ENCODE data around the gene RPL6.
"Not testable (repeated sequence)": the region's sequence is repeated elsewhere in the genome, so short reads cannot be mapped to it uniquely, and the experiment has no call there.

Gene RPL6

GRCh38 chr12:112419297-112420133 lies 10.1 kb upstream of the RPL6 start:
- no peak for DNase-seq (ENCODE audit: low spot score)

- DNase-seq (ENCODE audit: low spot score) = peak; percentile 77
Observed at GRCh38 chr12:112418608-112419296, 9.3 kb upstream of the RPL6 start, which contains the start of gene PTPN11. Gene PTPN11, plus strand, starts transcription at chr12:112418947. Its CDS starts 165 bp downstream, at chr12:112419112.

GRCh38 chr12:112418273-112418607 lies 8.8 kb upstream of the RPL6 start:
- peak; percentile 29 for DNase-seq (ENCODE audit: low spot score)

DNA sequence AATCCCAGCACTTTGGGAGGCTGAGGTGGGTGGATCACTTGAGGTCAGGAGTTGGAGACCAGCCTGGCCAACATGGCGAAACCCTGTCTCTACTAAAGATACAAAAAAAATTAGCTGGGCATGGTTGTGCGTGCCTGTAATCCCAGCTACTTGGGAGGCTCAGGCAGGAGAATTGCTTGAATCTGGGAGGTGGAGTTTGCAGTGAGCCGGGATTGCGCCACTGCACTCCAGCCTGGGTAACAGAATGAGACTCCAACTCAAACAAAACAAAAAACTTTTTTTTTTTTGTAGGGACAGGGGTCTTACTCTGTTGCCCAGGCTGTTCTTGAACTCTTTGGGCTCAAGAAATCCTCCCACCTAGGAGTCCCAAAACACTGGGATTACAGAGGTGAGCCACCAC lies 6.1 kb upstream of the RPL6 start:
- DNase-seq (ENCODE audit: low spot score) = not testable (repeated sequence)

DNA sequence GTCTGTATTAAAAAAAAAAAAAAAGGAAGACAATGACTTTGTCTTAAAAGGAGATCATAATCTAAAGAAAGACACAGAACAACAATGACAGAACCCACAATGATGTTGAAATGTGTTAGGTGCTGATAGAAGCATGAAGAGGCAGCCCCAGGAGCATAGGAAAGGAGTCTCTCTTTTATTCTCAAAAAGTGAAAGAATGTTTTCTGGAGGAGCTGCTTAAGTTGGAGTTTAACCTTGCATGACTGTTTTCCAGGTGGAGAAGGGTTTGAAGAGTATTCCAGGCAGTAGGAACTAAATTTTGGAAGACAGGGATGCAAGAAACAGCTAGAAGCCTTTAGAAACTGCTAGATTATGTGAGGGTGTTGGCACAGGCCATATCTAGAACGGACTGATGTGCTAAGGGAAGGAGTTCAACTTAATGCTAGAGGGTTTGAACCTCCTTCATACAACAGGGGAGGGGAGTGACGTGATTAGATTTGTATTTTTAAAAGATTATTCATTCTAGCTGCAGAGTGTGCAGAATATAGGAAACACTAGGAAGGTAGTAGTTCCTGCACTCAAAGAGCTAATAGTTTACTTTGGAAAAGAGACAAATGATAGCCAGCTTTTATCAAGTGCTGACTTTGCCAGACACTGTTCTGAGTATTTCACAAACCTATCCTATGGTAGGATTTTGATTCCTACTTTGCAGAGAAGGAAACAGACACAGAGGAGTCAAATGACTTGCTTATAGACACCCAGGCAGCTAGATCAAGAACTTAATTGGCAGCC lies 4.6 kb upstream of the RPL6 start:
- DNase-seq (ENCODE audit: low spot score) = no peak

GRCh38 chr12:112409906-112410244 lies 470 bp upstream of the RPL6 start:
- no peak for DNase-seq (ENCODE audit: low spot score)

GRCh38 chr12:112408621-112409020 lies 784 bp downstream of the RPL6 start:
- DNase-seq (ENCODE audit: low spot score) = no peak

- DNase-seq (ENCODE audit: low spot score) = not testable (repeated sequence)
Observed at GRCh38 chr12:112407683-112408082, 1.7 kb downstream of the RPL6 start.

DNA sequence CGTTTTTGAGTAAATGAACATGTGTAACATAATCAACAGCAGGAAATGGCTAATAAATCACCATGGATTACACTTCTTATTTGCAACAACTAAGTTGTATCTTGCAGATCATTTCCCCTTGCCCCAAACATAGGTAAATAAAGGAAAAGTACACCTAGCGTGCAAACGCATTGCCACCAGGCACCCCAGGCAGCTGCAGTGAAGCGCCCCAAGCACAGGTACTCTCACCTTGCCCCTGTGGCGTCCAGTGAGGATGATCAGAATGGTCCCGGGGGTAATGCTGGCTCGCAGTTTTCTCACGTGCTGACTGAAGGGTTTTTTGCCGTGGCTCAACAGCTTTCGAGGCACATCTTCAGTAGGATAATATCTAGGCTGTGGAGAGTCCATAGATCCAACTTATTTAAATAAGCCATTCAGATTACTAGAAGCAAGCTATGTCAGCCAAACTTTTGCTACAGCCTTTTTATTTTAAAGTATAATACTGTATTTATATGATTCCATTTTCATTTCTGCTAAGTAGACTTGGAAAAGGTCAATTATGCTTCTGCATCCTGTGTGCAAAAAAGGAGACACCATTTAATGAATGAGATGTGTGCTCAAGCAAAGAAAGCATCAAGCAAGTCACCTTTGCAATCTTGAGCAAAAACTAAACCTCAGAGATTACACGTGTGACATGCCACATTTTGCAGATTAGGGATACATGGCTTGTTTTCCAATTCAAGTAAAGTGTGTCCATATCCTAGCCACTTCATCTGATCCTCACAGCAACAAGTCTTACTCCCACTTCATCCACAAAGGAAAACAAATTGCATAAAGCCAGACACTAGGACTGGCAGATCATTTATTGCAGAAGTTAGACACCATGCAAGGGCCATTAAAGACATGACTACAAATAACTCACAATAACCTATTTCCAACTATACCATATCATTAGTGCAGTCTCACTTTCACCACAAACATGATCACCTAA lies 2.6 kb downstream of the RPL6 start:
- DNase-seq (ENCODE audit: low spot score) = no peak

DNA sequence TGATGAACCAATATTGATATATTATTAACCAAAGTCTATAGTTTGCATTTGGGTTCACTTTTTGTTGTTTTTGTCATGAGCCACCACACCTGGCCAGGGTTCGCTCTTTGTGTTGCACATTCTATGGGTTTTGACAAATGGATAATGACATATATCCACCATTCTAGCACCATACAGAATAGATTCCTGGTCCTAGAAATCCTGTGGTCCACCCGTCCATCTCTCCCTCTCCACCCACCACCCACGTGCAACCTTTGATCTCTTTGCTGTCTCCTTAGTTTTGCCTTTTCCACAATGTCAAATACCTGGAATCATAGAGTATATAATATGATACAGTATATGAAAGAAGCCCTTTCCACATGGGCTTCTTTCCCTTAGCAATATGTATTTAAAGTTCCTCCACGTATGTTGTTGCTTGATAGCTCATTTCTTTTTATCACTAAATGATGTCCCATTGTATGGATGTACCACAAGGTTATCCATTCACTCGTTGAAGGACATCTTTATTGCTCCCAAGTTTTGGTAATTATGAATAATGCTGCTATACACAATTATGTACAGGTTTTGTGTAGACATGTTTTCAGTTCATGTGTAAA lies 7.4 kb downstream of the RPL6 start:
- DNase-seq (ENCODE audit: low spot score) = no peak

- no peak for DNase-seq (ENCODE audit: low spot score)
Observed at GRCh38 chr12:112401054-112401453, 8.4 kb downstream of the RPL6 start.

DNA sequence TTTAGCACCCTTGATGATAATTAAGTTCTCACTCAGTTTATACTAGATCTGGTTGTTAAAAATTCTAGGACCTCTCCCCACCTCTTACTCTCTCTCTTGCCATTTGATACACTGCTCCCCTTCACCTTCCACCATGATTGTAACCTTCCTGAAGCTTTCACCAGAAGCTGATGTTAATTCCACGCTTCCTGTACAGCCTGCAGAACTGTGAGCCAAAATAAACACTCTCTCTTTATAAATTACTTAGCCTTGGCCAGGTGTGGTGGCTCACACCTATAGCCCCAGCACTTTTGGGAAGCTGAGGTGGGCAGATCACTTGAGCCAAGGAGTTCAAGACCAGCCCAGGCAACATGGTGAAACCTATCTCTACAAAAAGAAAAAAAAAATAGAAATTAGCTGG lies 16.1 kb downstream of the RPL6 start:
- DNase-seq (ENCODE audit: low spot score) = no peak

- DNase-seq (ENCODE audit: low spot score) = not testable (repeated sequence)
Observed at GRCh38 chr12:112389922-112390654, 19.3 kb downstream of the RPL6 start.

DNA sequence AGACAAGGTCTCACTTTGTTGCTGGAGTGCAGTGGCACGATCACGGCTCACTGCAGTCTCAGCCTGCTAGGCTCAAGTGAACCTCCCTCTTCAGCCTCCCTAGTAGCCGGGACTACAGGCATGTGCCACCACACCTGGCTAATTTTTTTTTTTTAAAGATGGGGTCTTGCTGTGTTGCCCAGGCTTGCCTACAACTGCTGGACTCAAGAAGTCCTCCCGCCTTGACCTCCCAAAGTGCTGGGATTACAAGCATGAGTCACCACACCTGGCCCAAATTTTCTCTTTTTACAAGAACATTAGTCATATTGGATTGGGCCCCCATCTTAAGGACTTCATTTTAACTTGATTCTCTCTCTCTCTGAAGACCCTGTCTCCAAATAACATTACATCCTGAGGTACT lies 20.2 kb downstream of the RPL6 start:
- no peak for DNase-seq (ENCODE audit: low spot score)

DNA sequence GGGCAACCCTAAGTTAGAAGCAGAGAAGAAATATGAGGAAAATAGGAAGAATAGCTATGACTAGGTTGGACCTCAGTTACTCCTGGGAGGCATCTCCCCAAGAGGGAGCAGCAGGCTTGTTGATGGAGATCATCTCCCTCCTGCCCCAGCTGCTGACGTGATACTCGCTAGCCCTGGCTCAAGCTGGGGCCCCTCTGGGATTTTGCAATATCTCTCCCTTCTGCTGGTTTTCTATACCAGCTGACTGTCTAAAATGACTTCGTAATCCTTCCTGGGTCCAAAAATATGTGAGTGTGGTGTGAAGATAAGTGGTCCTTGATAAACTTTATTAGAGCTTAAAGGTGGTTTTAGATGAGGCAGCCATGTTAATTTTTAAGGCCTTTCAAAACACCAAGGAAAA lies 22.7 kb downstream of the RPL6 start:
- peak; percentile 34 for DNase-seq (ENCODE audit: low spot score)

DNA sequence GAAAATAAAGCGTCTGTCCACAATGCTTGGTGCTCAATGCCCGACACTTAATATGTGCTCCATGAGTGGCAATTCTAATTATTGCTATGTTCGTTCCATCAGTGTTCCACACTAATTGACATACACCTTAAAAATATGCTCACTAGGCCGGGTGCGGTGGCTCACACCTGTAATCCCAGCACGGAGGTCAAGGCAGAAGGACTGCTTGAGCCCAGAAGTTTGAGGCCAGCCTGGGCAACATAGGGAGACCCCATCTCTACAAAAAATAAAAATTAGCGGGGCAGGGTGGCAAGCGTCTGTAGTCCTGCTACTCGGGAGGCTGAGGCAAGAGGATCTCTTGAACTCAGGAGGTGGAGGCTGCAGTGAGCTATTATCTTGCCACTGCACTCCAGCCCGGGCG lies 26.5 kb downstream of the RPL6 start:
- DNase-seq (ENCODE audit: low spot score) = no peak

- peak; percentile 90 for DNase-seq (ENCODE audit: low spot score)
Observed at GRCh38 chr12:112381883-112382796, 27.3 kb downstream of the RPL6 start, which contains the start of gene HECTD4. Gene HECTD4, minus strand, starts transcription at chr12:112382431. Its CDS starts 303 bp downstream, at chr12:112382128.

DNA sequence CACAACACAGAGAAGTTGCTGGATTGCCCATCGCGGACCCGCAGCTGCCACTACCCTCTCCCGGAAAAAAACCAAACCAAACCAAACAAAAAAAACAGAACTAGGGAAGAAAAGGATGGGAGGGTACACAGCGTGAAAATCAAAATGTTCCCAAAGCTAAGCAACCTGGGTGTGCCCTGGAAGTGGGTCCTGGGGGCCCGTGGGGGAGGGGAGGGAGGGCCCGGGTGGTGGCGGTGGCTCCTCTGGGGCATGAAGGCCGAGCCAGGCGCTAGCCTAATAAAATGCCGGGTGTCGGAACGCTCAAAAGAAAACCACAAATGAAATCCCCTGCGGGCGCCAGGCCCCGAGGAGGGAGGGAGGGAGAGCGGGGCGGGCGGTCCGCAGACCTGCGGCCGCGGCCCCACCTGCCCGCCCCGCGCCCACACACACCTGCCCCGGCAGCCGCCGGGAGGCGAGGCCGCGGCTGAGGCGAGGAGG lies 28.0 kb downstream of the RPL6 start:
- DNase-seq (ENCODE audit: low spot score) = no peak
